Activated T-helper 1 cell treated with anti-CD3 and anti-CD28 coated beads, Interleukin-2, amount 50 U/mL, for 16 hours (primary cell): ENCODE data around the gene TAS1R3.

ENCODE experiments used
- DNase-seq, 2 donors: peaks; one replicate each; pipeline ENCODE4 v3.0.0-alpha.2; 2020; ENCODE audit warnings: low read depth in 1 of 2, low spot score in 1 of 2

TAS1R3 gene

GRCh38 chr1:1351511-1352427 lies 20.7 kb downstream of the TAS1R3 start:
- no peak for DNase-seq

GRCh38 chr1:1352786-1353388 lies 21.8 kb downstream of the TAS1R3 start:
- DNase-seq = no peak

- DNase-seq = no peak
Observed at GRCh38 chr1:1353389-1354151, 22.5 kb downstream of the TAS1R3 start.

DNA sequence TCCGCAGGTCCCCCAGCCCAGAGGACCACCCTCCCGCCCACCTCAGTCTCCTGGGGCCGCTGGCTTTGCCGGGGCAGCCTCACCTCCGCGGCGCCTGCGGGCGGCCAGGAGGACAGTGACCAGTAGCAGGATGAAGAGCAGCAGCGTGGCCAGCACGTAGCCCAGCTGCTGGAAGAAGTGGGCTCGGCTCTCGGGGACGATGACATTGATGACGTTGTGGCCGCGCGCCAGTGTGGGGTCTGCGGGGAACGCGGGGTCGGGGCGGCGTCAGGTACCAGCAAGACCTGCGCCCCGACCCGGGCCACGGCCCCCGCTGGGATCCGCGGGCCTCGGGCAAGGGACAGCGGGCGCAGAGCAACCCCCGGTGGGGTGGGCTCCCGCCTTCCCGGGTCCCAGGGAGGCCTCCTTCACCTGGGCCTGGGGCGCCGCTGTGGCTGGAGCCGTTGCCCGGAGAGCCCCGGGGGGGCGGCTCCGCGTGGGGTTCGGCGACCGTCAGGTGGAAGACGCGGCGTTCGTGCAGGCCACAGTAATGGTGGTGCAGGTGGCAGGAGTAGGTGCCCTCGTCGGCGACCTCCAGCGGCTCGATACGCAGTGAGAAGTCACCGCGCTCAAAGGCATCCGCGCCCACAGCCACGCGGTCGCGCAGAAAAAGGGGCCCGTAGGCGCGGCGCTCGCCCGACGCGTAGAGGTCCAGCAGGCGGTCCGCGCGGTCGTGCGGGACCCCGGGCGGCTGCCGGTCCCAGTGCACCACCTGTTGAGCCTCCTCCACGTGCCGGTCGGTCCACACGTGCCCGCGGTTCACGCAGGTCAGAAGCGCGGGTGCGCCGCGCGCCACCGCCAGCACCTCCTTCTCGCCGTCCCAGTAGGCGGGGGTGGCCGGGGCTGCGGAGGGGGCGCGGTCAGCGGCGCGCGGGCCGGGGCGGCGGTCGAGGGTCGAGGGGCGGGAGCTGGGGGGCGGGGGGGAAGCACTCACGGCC lies 23.5 kb downstream of the TAS1R3 start:
- DNase-seq = no peak

- DNase-seq = no peak
Observed at GRCh38 chr1:1355416-1355815, 24.3 kb downstream of the TAS1R3 start.

DNA sequence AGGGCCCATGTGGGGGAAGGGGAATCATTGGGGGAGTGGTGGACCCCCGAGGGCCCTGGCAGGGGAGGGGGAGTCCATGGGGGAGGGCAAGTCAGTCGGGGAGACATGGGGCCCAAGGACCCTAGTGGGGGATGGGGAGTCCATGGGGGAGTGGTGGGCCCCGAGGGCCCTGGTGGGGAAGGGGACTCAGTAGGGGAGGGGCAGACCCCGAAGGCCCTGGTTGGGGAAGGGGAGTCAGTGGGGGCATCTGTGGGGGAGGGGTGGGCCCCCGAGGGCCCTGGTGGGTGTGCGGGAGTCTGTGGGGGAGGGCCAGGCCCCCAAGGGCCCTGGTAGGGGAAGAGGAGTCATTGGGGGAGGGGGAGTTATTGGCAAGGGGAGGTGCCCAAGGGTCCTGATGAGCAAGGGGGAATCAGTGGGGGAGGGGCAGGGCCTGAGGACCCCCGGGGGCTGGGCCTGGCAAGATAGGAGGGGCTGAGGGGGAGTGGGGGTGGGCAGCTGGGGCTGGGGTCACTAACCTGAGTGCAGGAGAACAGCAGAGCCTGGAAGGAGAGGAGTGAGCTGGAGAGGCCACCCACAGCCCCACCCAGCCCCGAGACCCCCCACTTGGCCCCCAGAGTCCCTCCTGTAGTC lies 25.2 kb downstream of the TAS1R3 start:
- no peak for DNase-seq

GRCh38 chr1:1356796-1357401 lies 25.8 kb downstream of the TAS1R3 start:
- DNase-seq = no peak

- no peak for DNase-seq
Observed at GRCh38 chr1:1357871-1358432, 26.9 kb downstream of the TAS1R3 start.

GRCh38 chr1:1358433-1359271 lies 27.6 kb downstream of the TAS1R3 start, which contains the start of gene MXRA8:
MXRA8 (minus strand) TSS chr1:1358555; CDS start chr1:1358504, 51 bp downstream.
- no peak for DNase-seq

DNA sequence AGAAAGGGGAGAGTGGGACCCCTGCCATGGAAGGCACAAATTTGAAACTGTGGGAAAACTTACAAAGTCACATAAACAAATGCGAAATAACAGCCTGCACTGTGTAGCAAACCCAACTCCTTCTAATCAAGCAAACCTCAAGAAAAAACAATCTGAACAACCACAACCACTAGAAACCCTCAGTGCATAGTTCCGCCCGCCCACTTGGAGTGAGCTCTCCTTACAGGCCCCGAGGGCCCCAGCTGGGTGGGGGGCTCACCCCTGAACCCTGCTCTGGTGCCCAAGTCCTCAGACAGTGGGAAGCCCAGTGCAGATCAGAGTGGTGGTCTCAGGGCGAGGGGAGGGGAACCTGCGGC lies 28.2 kb downstream of the TAS1R3 start:
- DNase-seq = no peak

- no peak for DNase-seq
Observed at GRCh38 chr1:1359664-1360468, 28.8 kb downstream of the TAS1R3 start.

DNA sequence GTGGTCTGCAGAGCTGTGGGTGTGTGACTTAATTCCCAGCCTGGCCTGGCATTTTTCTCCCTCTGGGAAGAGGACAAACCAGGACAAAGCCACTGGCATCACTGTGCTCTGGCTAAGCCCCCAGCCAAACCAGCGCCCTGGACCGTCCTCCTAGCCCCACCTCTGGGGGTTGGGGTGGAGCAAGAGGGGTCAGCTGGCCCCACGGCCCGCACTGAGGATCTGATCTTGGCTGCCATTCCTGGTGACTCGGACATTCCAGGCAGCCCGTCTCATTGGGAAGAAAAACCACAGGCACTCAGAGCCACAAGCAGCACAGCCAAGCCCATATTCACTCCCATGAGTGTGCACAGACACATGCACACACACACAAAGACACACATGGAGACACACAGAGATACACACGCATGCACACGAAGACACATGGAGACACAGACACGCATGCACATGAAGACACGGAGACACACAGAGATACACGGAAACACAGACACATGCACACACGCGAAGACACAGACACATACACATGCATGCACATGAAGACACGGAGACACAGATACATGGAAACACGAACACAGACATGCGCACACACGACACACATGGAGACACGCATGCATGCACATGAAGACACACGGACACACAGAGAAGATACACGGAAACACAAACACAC lies 29.6 kb downstream of the TAS1R3 start:
- no peak for DNase-seq

- no peak for DNase-seq
Observed at GRCh38 chr1:1361233-1361981, 30.3 kb downstream of the TAS1R3 start.

GRCh38 chr1:1361982-1362423 lies 30.9 kb downstream of the TAS1R3 start:
- no peak for DNase-seq

DNA sequence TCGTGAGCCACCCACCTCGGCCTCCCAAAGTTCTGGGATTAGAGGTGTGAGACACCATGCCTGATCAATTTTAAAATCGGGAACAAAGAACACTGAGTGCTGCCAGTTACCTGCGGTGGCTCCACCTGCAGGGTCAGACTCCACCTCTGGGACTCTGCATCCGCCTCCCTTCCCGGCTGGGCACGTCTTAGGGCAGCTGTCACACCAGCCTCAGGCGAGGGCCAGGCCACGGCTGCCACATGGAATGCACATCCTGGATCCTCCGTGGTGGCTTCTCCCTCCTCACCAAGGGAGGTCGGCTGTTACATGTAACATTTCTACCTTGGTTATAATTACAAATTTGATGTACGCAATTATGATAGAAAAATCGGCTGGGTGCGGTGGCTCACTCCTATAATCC lies 33.2 kb downstream of the TAS1R3 start:
- DNase-seq = no peak
